Measurements from ENCODE around the gene SUMF2. TPM values are rescaled to one million over a fixed set of nuclear protein-coding genes. Genes with fewer than 3 reads are reported as not detected.
A peak's percentile ranks its signal among the peaks of the same experiment; 100 is the strongest.
"Not testable (repeated sequence)": the region's sequence is repeated elsewhere in the genome, so short reads cannot be mapped to it uniquely, and the experiment has no call there.

The SUMF2 gene
- 99.8 and 154 TPM in 2 replicates for total RNA-seq (2014; rRNA removed; shearing (Covaris generic); ENCODE audit: low replicate concordance)

GRCh38 chr7:56063882-56064625 is at the start of gene SUMF2:
Gene SUMF2, plus strand, starts transcription at chr7:56064286. Its CDS starts 26 bp downstream, at chr7:56064312.
- DNase-seq = peak; percentile 87
- H3K27me3 ChIP-seq = no peaks in the 10 kb centered on the region
- peaks cover 64% of the 10 kb centered on the region for H3K36me3 ChIP-seq
- peak within 1 kb of the TSS; percentile 87 for H3K4me3 ChIP-seq
- no peaks in the 10 kb centered on the region for H3K9me3 ChIP-seq

GRCh38 chr7:56017015-56017414 is 47.1 kb upstream of the SUMF2 start:
- H3K9me3 ChIP-seq, H3K27me3 ChIP-seq, DNase-seq, H3K4me3 ChIP-seq: not testable (repeated sequence)
- H3K36me3 ChIP-seq = peaks cover 24% of the 10 kb centered on the region

GRCh38 chr7:56019501-56019900 is 44.6 kb upstream of the SUMF2 start:
- Histone ChIP-seq H3K27me3 (no peaks in the 10 kb centered on the region), H3K36me3 (peaks cover 16% of the 10 kb centered on the region), H3K4me3 (no peak overlapping the region), H3K9me3 (no peaks in the 10 kb centered on the region)
- DNase-seq = no peak

GRCh38 chr7:56023500-56023899 is 40.6 kb upstream of the SUMF2 start:
- Histone ChIP-seq H3K36me3 (peaks cover 15% of the 10 kb centered on the region), H3K4me3 (no peak overlapping the region), H3K27me3 (no peaks in the 10 kb centered on the region), H3K9me3 (no peaks in the 10 kb centered on the region)
- no peak for DNase-seq

- H3K9me3 ChIP-seq = no peaks in the 10 kb centered on the region
- no peak overlapping the region for H3K4me3 ChIP-seq
- H3K27me3 ChIP-seq = no peaks in the 10 kb centered on the region
- no peak for DNase-seq
- peaks cover 19% of the 10 kb centered on the region for H3K36me3 ChIP-seq
These were observed 37.5 kb upstream of the SUMF2 start for GRCh38 chr7:56026538-56026937.

- H3K4me3 ChIP-seq = no peak overlapping the region
- peaks cover 24% of the 10 kb centered on the region for H3K36me3 ChIP-seq
- no peaks in the 10 kb centered on the region for H3K9me3 ChIP-seq
- DNase-seq = peak; percentile 17
- H3K27me3 ChIP-seq = no peaks in the 10 kb centered on the region
These were observed 35.0 kb upstream of the SUMF2 start for GRCh38 chr7:56028942-56029630.

GRCh38 chr7:56030340-56030739 is 33.7 kb upstream of the SUMF2 start:
- Histone ChIP-seq H3K4me3 (no peak overlapping the region), H3K27me3 (no peaks in the 10 kb centered on the region), H3K9me3 (no peaks in the 10 kb centered on the region), H3K36me3 (peaks cover 24% of the 10 kb centered on the region)
- DNase-seq = no peak

- H3K9me3 ChIP-seq, DNase-seq, H3K27me3 ChIP-seq, H3K4me3 ChIP-seq: not testable (repeated sequence)
- peaks cover 20% of the 10 kb centered on the region for H3K36me3 ChIP-seq
These were observed 32.5 kb upstream of the SUMF2 start for GRCh38 chr7:56031556-56031955.

- not testable (repeated sequence) for H3K9me3 ChIP-seq, DNase-seq, H3K4me3 ChIP-seq, H3K27me3 ChIP-seq
- H3K36me3 ChIP-seq = peaks cover 20% of the 10 kb centered on the region
These were observed 31.5 kb upstream of the SUMF2 start for GRCh38 chr7:56032578-56032977.

- Histone ChIP-seq H3K27me3 (no peaks in the 10 kb centered on the region), H3K36me3 (peaks cover 13% of the 10 kb centered on the region), H3K4me3 (peak overlapping the region; percentile 57), H3K9me3 (no peaks in the 10 kb centered on the region)
- DNase-seq = peak; percentile 58
These were observed 30.2 kb upstream of the SUMF2 start for GRCh38 chr7:56033671-56034432.

GRCh38 chr7:56040730-56041129 is 23.4 kb upstream of the SUMF2 start:
- Histone ChIP-seq H3K36me3 (no peaks in the 10 kb centered on the region), H3K9me3 (no peaks in the 10 kb centered on the region), H3K4me3 (no peak overlapping the region), H3K27me3 (no peaks in the 10 kb centered on the region)
- DNase-seq = no peak

- DNase-seq, H3K36me3 ChIP-seq, H3K27me3 ChIP-seq, H3K9me3 ChIP-seq, H3K4me3 ChIP-seq: not testable (repeated sequence)
These were observed 18.3 kb upstream of the SUMF2 start for GRCh38 chr7:56045758-56046157.

GRCh38 chr7:56046721-56047445 is 17.2 kb upstream of the SUMF2 start:
- Histone ChIP-seq H3K36me3 (peaks cover 4% of the 10 kb centered on the region), H3K27me3 (no peaks in the 10 kb centered on the region), H3K4me3 (no peak overlapping the region), H3K9me3 (no peaks in the 10 kb centered on the region)
- peak; percentile 56 for DNase-seq

GRCh38 chr7:56047446-56048116 is 16.5 kb upstream of the SUMF2 start:
- not testable (repeated sequence) for H3K27me3 ChIP-seq

GRCh38 chr7:56048245-56048644 is 15.8 kb upstream of the SUMF2 start:
- Histone ChIP-seq H3K27me3 (no peaks in the 10 kb centered on the region), H3K9me3 (no peaks in the 10 kb centered on the region), H3K4me3 (no peak overlapping the region), H3K36me3 (peaks cover 15% of the 10 kb centered on the region)
- DNase-seq = no peak

More at GRCh38 chr7:56047446-56048116, 16.5 kb upstream of the SUMF2 start:
- H3K36me3 ChIP-seq, H3K9me3 ChIP-seq, H3K4me3 ChIP-seq, DNase-seq: not testable (repeated sequence)

GRCh38 chr7:56048763-56049162 is 15.3 kb upstream of the SUMF2 start:
- not testable (repeated sequence) for H3K4me3 ChIP-seq, H3K27me3 ChIP-seq, DNase-seq, H3K9me3 ChIP-seq
- H3K36me3 ChIP-seq = peaks cover 20% of the 10 kb centered on the region

All from MG63 (cell line).